ENCODE data around the gene PRIMA1. TPM values are rescaled to one million over a fixed set of nuclear protein-coding genes. Genes with fewer than 3 reads are reported as not detected.

Gene PRIMA1
- total and polyA plus RNA-seq, 10 of the 15 experiments (the other 5 are each of a cell fraction or from before 2014, with no cell fraction given): not detected

DNA sequence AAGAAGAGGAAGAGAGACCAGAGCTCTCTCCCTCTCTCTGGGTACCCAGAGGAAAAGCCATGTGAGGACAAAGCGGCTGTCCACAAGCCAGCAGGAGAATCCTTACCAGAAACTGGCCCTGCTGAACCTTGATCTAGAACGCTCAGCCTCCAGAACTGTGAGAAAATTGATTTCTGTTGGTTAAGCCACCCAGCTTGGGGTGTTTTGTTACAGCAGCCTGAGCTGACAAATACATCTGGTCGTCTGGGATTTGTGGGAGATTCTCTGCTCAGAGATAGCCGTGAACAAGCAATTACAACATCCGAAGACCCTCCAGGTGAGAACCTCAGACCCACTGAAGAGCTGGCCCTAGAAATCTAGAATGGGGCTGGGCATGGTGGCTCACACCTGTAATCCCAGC lies 6.5 kb upstream of the PRIMA1 start:
- no peak overlapping the region for H3K9ac ChIP-seq (ENCODE audit: control insufficient read depth, insufficient read depth, low read length)
- H3K36me3 ChIP-seq (ENCODE audit: control insufficient read depth in 2 of 2, insufficient read depth in 2 of 2, low read length in 1 of 2): no peaks in the 10 kb centered on the region
- no peak overlapping the region for H3K4me2 ChIP-seq (ENCODE audit: control insufficient read depth, insufficient read depth)
- ChIA-PET SMC1A (ENCODE audit: uncharacterized antibody, unreplicated experiment) (no interaction called here), CTCF (no interaction called here), RAD21 (ENCODE audit: unreplicated experiment) (no interaction called here), POLR2A (no interaction called here)
- no peaks in the 10 kb centered on the region for H4K20me1 ChIP-seq (ENCODE audit: control insufficient read depth, insufficient read depth)
- intact Hi-C loops (cut with micrococcal nuclease; ENCODE audit: unreplicated experiment) (no loop called here), in situ Hi-C loops (cut with MboI) (no loop called here)
- no TSS peak for BruUV-seq (replicated peaks)
- peaks cover 5 to 7% of the 10 kb centered on the region in 2 experiments; a peak in 3 of 4 replicates for H3K27me3 ChIP-seq (replicated peaks in 1 of 2; ENCODE audit: control insufficient read depth in 2 of 2, insufficient read depth in 2 of 2, low read length in 1 of 2)
- no peaks in the 10 kb centered on the region for H3K4me1 ChIP-seq (ENCODE audit: control insufficient read depth, insufficient read depth, low read length)
- no peak overlapping the region for H2AFZ ChIP-seq (ENCODE audit: control insufficient read depth, low read depth, low read length)
- no peak overlapping the region for H3K27ac ChIP-seq (ENCODE audit: control insufficient read depth, insufficient read depth)
- DNase-seq (ENCODE audit: low read depth, low spot score): no peak
- WGBS (ENCODE audit: insufficient coverage, insufficient replicate concordance, low lambda C conversion rate, missing lambda C conversion rate): 47% methylated on average over 5 of the region's 5 CpGs
- FAIRE-seq: no peak
- H3K79me2 ChIP-seq (ENCODE audit: control insufficient read depth, insufficient read depth, low read length): no peaks in the 10 kb centered on the region
- H3K9me3 ChIP-seq (replicated peaks; ENCODE audit: control insufficient read depth, insufficient read depth, low read length): no peaks in the 10 kb centered on the region; the same call in 2 of the 3 replicates
- no peak for ATAC-seq
- no peak overlapping the region for H3K4me3 ChIP-seq
- TF ChIP-seq, protein P1, sequence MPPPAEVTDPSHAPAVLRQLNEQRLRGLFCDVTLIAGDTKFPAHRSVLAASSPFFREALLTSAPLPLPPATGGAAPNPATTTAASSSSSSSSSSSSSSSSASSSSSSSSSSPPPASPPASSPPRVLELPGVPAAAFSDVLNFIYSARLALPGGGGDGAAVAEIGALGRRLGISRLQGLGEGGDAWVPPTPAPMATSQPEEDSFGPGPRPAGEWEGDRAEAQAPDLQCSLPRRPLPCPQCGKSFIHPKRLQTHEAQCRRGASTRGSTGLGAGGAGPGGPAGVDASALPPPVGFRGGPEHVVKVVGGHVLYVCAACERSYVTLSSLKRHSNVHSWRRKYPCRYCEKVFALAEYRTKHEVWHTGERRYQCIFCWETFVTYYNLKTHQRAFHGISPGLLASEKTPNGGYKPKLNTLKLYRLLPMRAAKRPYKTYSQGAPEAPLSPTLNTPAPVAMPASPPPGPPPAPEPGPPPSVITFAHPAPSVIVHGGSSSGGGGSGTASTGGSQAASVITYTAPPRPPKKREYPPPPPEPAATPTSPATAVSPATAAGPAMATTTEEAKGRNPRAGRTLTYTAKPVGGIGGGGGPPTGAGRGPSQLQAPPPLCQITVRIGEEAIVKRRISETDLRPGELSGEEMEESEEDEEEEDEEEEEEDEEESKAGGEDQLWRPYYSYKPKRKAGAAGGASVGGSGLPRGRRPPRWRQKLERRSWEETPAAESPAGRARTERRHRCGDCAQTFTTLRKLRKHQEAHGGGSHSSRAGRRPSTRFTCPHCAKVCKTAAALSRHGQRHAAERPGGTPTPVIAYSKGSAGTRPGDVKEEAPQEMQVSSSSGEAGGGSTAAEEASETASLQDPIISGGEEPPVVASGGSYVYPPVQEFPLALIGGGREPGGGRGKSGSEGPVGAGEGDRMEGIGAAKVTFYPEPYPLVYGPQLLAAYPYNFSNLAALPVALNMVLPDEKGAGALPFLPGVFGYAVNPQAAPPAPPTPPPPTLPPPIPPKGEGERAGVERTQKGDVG (CRISPR knock-in tag; IDR thresholded peaks at IDR 0.05): no peak
- TF ChIP-seq EED (IDR thresholded peaks at IDR 0.05; ENCODE audit: low read depth) (no peak), CEBPZ (IDR thresholded peaks at IDR 0.05; ENCODE audit: low read depth, low read length) (no peak), ESRRA (IDR thresholded peaks at IDR 0.05; ENCODE audit: low read length) (no peak), HDGF (IDR thresholded peaks at IDR 0.05) (no peak), BCL11A (IDR thresholded peaks at IDR 0.05; ENCODE audit: low read depth, low read length) (no peak), RAD21 (IDR thresholded peaks at IDR 0.05; ENCODE audit: insufficient read depth, low read depth, low read length) (no peak), MEF2A (IDR thresholded peaks at IDR 0.05; ENCODE audit: insufficient read depth, low read depth, low read length) (no peak), HSF1 (IDR thresholded peaks at IDR 0.05; ENCODE audit: low read depth, low read length) (no peak)
- TF ChIP-seq, protein P2, sequence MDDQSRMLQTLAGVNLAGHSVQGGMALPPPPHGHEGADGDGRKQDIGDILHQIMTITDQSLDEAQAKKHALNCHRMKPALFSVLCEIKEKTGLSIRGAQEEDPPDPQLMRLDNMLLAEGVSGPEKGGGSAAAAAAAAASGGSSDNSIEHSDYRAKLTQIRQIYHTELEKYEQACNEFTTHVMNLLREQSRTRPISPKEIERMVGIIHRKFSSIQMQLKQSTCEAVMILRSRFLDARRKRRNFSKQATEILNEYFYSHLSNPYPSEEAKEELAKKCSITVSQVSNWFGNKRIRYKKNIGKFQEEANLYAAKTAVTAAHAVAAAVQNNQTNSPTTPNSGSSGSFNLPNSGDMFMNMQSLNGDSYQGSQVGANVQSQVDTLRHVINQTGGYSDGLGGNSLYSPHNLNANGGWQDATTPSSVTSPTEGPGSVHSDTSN (IDR thresholded peaks at IDR 0.05; ENCODE audit: insufficient replicate concordance, low read depth, low read length): no peak
- TF ChIP-seq, protein P3, sequence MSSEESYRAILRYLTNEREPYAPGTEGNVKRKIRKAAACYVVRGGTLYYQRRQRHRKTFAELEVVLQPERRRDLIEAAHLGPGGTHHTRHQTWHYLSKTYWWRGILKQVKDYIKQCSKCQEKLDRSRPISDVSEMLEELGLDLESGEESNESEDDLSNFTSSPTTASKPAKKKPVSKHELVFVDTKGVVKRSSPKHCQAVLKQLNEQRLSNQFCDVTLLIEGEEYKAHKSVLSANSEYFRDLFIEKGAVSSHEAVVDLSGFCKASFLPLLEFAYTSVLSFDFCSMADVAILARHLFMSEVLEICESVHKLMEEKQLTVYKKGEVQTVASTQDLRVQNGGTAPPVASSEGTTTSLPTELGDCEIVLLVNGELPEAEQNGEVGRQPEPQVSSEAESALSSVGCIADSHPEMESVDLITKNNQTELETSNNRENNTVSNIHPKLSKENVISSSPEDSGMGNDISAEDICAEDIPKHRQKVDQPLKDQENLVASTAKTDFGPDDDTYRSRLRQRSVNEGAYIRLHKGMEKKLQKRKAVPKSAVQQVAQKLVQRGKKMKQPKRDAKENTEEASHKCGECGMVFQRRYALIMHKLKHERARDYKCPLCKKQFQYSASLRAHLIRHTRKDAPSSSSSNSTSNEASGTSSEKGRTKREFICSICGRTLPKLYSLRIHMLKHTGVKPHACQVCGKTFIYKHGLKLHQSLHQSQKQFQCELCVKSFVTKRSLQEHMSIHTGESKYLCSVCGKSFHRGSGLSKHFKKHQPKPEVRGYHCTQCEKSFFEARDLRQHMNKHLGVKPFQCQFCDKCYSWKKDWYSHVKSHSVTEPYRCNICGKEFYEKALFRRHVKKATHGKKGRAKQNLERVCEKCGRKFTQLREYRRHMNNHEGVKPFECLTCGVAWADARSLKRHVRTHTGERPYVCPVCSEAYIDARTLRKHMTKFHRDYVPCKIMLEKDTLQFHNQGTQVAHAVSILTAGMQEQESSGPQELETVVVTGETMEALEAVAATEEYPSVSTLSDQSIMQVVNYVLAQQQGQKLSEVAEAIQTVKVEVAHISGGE (CRISPR knock-in tag; IDR thresholded peaks at IDR 0.05): no peak

Data from GM12878 (cell line).